ENCODE data around the gene CERK. TPM values are rescaled to one million over a fixed set of nuclear protein-coding genes. Genes with fewer than 3 reads are reported as not detected.

Gene CERK
- total RNA-seq, 1 donor from 2014 or later = 38.4 TPM

DNA sequence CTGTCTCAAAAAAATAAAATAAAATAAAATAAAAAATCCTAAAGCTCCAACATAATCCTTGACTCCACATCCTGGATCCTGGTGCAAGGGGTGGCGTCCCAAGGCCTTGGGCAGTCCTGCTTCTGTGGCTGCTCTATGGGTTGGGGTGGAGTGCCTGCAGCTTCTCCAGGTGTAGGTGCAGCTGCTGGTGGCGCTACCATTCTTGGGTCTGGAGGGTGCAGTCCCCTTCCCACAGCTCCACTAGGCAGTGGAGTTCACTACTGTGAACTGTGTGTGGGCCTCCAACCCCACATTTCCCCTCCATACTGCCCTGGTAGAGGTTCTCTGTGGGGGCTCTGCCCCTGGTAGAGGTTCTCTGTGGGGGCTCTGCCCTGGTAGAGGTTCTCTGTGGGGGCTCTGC is 17.5 kb upstream of the CERK start:
- Mint-ChIP-seq H3K4me1 (ENCODE audit: unreplicated experiment) (peaks cover 25% of the 10 kb centered on the region), H3K4me3 (ENCODE audit: unreplicated experiment) (no peak overlapping the region), H3K27ac (ENCODE audit: unreplicated experiment) (no peak overlapping the region), H3K36me3 (ENCODE audit: unreplicated experiment) (no peaks in the 10 kb centered on the region), H3K27me3 (ENCODE audit: unreplicated experiment) (no peaks in the 10 kb centered on the region), H3K9me3 (ENCODE audit: unreplicated experiment) (no peaks in the 10 kb centered on the region)
- TF ChIP-seq, protein P1, sequence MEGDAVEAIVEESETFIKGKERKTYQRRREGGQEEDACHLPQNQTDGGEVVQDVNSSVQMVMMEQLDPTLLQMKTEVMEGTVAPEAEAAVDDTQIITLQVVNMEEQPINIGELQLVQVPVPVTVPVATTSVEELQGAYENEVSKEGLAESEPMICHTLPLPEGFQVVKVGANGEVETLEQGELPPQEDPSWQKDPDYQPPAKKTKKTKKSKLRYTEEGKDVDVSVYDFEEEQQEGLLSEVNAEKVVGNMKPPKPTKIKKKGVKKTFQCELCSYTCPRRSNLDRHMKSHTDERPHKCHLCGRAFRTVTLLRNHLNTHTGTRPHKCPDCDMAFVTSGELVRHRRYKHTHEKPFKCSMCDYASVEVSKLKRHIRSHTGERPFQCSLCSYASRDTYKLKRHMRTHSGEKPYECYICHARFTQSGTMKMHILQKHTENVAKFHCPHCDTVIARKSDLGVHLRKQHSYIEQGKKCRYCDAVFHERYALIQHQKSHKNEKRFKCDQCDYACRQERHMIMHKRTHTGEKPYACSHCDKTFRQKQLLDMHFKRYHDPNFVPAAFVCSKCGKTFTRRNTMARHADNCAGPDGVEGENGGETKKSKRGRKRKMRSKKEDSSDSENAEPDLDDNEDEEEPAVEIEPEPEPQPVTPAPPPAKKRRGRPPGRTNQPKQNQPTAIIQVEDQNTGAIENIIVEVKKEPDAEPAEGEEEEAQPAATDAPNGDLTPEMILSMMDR (IDR thresholded peaks at IDR 0.05) = no peak
- no peak for DNase-seq (ENCODE audit: extremely low spot score, unreplicated experiment)

DNA sequence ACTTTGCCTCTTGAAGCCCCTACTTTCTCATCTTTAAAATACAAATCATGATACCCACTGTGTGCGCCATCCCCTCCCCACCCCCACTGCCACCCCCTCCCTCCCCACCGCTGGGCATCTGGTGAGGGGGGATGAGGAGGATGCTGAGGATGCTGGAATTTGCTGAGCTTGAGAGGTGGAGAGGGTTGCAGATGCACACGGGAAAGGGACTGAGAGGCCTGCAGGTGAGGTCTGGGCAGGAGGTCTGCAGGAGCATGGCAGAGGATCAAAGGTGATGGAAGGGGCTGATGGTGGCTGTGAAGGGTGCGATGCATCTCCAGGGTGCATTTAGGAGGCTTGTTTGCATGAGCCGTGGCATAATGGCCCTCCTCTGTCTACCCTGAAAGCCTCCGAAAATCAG is 16.8 kb upstream of the CERK start:
- TF ChIP-seq, protein P1 (IDR thresholded peaks at IDR 0.05) = no peak
- Mint-ChIP-seq H3K4me1 (ENCODE audit: unreplicated experiment) (peaks cover 32% of the 10 kb centered on the region), H3K9me3 (ENCODE audit: unreplicated experiment) (no peaks in the 10 kb centered on the region), H3K36me3 (ENCODE audit: unreplicated experiment) (no peaks in the 10 kb centered on the region), H3K4me3 (ENCODE audit: unreplicated experiment) (no peak overlapping the region), H3K27ac (ENCODE audit: unreplicated experiment) (peak overlapping the region; percentile 100), H3K27me3 (ENCODE audit: unreplicated experiment) (no peaks in the 10 kb centered on the region)
- DNase-seq (ENCODE audit: extremely low spot score, unreplicated experiment) = no peak

DNA sequence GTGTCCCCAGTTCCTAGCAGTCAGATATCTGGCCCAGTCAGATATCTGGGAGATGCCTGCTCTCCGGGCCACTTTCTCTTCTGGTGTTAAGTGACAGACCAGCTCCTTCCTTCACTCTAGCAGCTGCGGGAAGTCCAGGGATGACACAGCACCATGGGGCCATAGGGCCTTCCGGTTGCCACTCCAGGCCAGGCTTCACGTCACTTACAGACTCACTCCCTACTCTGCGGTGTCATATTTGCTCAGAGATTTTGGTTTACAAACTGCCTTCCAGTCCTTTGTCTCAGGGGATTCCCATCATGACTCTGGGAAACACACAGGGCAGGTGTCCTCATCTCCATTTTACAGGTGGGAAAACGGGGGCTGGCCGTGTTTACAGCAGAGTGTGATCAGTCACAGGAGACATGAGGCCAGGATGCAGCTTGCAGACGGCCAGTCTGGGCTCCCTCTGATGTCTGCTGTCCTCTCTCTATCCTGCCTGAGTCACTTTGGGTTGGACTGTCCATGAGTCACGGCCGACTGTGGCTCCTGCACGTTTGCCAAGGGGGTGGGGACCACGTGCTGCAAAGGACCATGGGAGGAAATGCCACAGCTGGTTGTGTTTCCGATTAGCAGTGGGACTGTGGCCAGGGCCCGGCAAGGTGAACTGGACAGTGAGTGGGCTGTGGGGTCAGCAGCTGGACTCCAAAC is 16.2 kb upstream of the CERK start:
- DNase-seq (ENCODE audit: extremely low spot score, unreplicated experiment) = peak; percentile 94
- Mint-ChIP-seq H3K9me3 (ENCODE audit: unreplicated experiment) (no peaks in the 10 kb centered on the region), H3K4me3 (ENCODE audit: unreplicated experiment) (peak overlapping the region; percentile 19), H3K4me1 (ENCODE audit: unreplicated experiment) (peaks cover 38% of the 10 kb centered on the region), H3K27me3 (ENCODE audit: unreplicated experiment) (no peaks in the 10 kb centered on the region), H3K27ac (ENCODE audit: unreplicated experiment) (peak overlapping the region; percentile 100), H3K36me3 (ENCODE audit: unreplicated experiment) (no peaks in the 10 kb centered on the region)
- TF ChIP-seq, protein P1 (IDR thresholded peaks at IDR 0.05) = no peak

DNA sequence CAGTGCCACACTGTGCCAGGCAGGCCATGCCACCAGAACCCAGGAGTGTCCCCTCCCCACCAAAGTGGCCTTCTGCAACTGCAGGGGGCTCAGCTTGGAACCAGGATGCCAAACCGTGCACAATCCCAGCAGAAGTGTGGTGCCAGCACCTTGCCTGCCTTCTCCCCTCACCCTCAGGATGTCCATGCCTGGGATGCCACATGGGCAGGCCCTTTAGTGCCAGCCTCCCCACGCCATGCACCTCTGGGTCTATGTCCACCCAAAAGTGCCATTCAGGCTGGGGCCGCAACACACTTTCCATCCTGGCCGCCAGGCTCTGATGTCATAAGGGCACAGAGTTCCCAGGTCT is 15.7 kb upstream of the CERK start:
- DNase-seq (ENCODE audit: extremely low spot score, unreplicated experiment) = no peak
- Mint-ChIP-seq H3K9me3 (ENCODE audit: unreplicated experiment) (no peaks in the 10 kb centered on the region), H3K4me1 (ENCODE audit: unreplicated experiment) (peaks cover 38% of the 10 kb centered on the region), H3K27me3 (ENCODE audit: unreplicated experiment) (no peaks in the 10 kb centered on the region), H3K27ac (ENCODE audit: unreplicated experiment) (peak overlapping the region; percentile 100), H3K4me3 (ENCODE audit: unreplicated experiment) (no peak overlapping the region), H3K36me3 (ENCODE audit: unreplicated experiment) (no peaks in the 10 kb centered on the region)
- TF ChIP-seq, protein P1 (IDR thresholded peaks at IDR 0.05) = no peak

DNA sequence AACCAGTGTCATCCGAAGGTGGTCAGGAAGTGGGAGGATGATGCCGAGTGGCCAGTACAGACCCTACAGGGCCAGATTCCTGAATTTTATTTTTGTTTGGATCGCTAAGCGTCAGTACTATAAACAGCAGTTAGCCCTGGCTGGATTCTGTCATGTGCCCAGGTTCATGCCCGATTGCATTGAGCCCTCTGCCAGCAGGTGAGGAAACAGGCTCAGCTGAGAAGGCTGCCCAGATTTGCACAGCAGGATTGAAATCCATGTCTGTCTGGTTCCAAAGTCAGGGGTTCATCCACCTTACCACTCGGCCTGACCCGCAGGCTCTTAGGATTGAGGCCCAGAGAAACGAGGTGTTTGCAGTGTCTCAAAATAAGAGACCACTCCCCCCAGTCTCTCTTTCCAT is 15.3 kb upstream of the CERK start:
- Mint-ChIP-seq H3K4me3 (ENCODE audit: unreplicated experiment) (no peak overlapping the region), H3K27ac (ENCODE audit: unreplicated experiment) (peak overlapping the region; percentile 100), H3K36me3 (ENCODE audit: unreplicated experiment) (no peaks in the 10 kb centered on the region), H3K9me3 (ENCODE audit: unreplicated experiment) (no peaks in the 10 kb centered on the region), H3K4me1 (ENCODE audit: unreplicated experiment) (peaks cover 37% of the 10 kb centered on the region), H3K27me3 (ENCODE audit: unreplicated experiment) (no peaks in the 10 kb centered on the region)
- DNase-seq (ENCODE audit: extremely low spot score, unreplicated experiment) = no peak
- TF ChIP-seq, protein P1 (IDR thresholded peaks at IDR 0.05) = no peak

All from osteocyte (in vitro differentiated cells).